Gastroesophageal sphincter (tissue), 4 donors: ENCODE measurements around the gene ITPKB. TPM values are rescaled to one million over a fixed set of nuclear protein-coding genes. Genes with fewer than 3 reads are reported as not detected.

Source experiments
- ATAC-seq: fragments of 150-250 bp; one replicate; pipeline ENCODE4 v1.9.1; 2016; ENCODE audit warnings: mild to moderate bottlenecking, moderate library complexity
- H3K27ac ChIP-seq, 4 donors: fragments of 200-600 bp; sonication (generic) in 3 of 4; 1 replicate in 3 of 4; 2 replicates in 1 of 4; pipeline ENCODE4 v1.5.1; 2016 to 2019
- H3K27me3 ChIP-seq: fragments of 200-600 bp; sonication (generic); one replicate; pipeline ENCODE4 v1.5.1; 2019
- H3K36me3 ChIP-seq, 2 donors: fragments of 200-600 bp; sonication (generic); one replicate each; pipeline ENCODE4 v1.5.1; 2019; ENCODE audit warnings: control low read depth in 1 of 2
- H3K4me1 ChIP-seq, 3 donors: fragments of 200-600 bp; sonication (generic); 1 replicate in 2 of 3; 2 replicates in 1 of 3; pipeline ENCODE4 v1.5.1; 2016 to 2019; ENCODE audit warnings: control low read depth in 2 of 3
- H3K4me3 ChIP-seq, 2 donors: fragments of 200-600 bp; sonication (generic); one replicate each; pipeline ENCODE4 v1.5.1; 2019; ENCODE audit warnings: mild to moderate bottlenecking in 1 of 2, moderate library complexity in 1 of 2
- H3K9me3 ChIP-seq, 3 donors: fragments of 200-600 bp; sonication (generic); one replicate each; pipeline ENCODE4 v1.5.1; 2017 to 2019; ENCODE audit warnings: control low read depth in 2 of 3
- EP300 ChIP-seq: sonication (generic); formaldehyde crosslinking; IDR thresholded peaks from one replicate; pipeline ENCODE4 v1.6.1; 2017; ENCODE audit warnings: antibody characterized with exemption, mild to moderate bottlenecking
- POLR2A ChIP-seq, 2 donors: fragments of 450-650 bp; IDR thresholded peaks; one replicate each; pipeline ENCODE4 v1.6.1; 2017; ENCODE audit warnings: antibody characterized with exemption in 2 of 2, mild to moderate bottlenecking in 2 of 2, moderate library complexity in 1 of 2
- POLR2AphosphoS5 ChIP-seq: sonication (generic); formaldehyde crosslinking; IDR thresholded peaks from one replicate; pipeline ENCODE4 v1.6.1; 2017; ENCODE audit warnings: antibody characterized with exemption
- WGBS, 2 donors: methylation state at CpG; one replicate each; pipeline ENCODE4 v1.1.5; 2018; ENCODE audit warnings: low coverage in 1 of 2; 5-methylcytosine and 5-hydroxymethylcytosine counted together
- total RNA-seq, 4 donors: library from RNA; depleted of rRNA; stranded (reverse); fragments of >200 nt; gene quantifications; one replicate each; pipeline ENCODE4 v1.1.0, GENCODE V29; 2016
- TF ChIP-seq, protein P1 (sequence below), 4 experiments: fragments of 200-600 bp in 2 of 4; fragments of 450-650 bp in 2 of 4; sonication (generic) in 1 of 4; IDR thresholded peaks; one replicate each; pipeline ENCODE4 v1.5.1; 2017 to 2019; ENCODE audit warnings: antibody characterized with exemption in 4 of 4, mild to moderate bottlenecking in 2 of 4, moderate library complexity in 2 of 4

Gene ITPKB
- total RNA-seq, 4 donors from 2014 or later = 75.0 to 184 (median 94.2) TPM

- Histone ChIP-seq H3K27me3 (no peaks in the 10 kb centered on the region), H3K27ac (peak overlapping the region; percentile 76 to 100 (median 92)), H3K4me1 (peaks cover 16 to 100% (median 52%) of the 10 kb centered on the region in 3 donors), H3K4me3 (no peak overlapping the region), H3K36me3 (no peaks in the 10 kb centered on the region), H3K9me3 (no peaks in the 10 kb centered on the region)
- TF ChIP-seq POLR2A (IDR thresholded peaks at IDR 0.05) = no peak
- TF ChIP-seq POLR2AphosphoS5 = no peak
- TF ChIP-seq, protein P1, sequence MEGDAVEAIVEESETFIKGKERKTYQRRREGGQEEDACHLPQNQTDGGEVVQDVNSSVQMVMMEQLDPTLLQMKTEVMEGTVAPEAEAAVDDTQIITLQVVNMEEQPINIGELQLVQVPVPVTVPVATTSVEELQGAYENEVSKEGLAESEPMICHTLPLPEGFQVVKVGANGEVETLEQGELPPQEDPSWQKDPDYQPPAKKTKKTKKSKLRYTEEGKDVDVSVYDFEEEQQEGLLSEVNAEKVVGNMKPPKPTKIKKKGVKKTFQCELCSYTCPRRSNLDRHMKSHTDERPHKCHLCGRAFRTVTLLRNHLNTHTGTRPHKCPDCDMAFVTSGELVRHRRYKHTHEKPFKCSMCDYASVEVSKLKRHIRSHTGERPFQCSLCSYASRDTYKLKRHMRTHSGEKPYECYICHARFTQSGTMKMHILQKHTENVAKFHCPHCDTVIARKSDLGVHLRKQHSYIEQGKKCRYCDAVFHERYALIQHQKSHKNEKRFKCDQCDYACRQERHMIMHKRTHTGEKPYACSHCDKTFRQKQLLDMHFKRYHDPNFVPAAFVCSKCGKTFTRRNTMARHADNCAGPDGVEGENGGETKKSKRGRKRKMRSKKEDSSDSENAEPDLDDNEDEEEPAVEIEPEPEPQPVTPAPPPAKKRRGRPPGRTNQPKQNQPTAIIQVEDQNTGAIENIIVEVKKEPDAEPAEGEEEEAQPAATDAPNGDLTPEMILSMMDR (IDR thresholded peaks at IDR 0.05) = no peak
- TF ChIP-seq EP300 = no peak
- no peak for ATAC-seq
- WGBS, 2 donors = 41 to 72% methylated on average over 2 to 6 of the region's 6 CpGs
Observed at GRCh38 chr1:226728448-226728847, 10.6 kb downstream of the ITPKB start.

DNA sequence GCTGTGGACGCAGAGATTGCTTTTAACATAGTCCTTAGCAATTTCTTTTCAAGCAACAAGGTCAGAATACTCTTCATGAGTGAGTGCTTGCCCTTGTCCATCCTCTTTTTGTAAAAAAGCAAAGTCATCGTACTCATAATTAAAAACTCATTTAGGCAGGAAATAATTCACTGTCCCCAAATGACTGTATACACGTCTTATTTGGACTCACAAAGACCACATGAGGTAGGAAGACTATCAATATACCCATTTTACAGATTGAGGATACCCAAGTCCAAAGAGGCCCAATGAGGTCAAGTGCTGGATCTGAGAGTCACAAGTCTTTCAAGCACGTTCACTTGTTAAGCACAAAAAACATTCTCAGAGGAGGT, 13.2 kb downstream of the ITPKB start:
- H3K27ac ChIP-seq = peak overlapping the region; percentile 76 to 100 (median 92)
- WGBS, 2 donors = 49 to 73% methylated on average over 4 of the region's 4 CpGs
- no peaks in the 10 kb centered on the region for H3K36me3 ChIP-seq
- H3K4me1 ChIP-seq = peaks cover 16 to 100% (median 63%) of the 10 kb centered on the region in 3 donors
- H3K9me3 ChIP-seq = no peaks in the 10 kb centered on the region
- H3K27me3 ChIP-seq = no peaks in the 10 kb centered on the region
- TF ChIP-seq POLR2AphosphoS5 = no peak
- TF ChIP-seq, protein P1 (IDR thresholded peaks at IDR 0.05) = no peak
- TF ChIP-seq EP300 = no peak
- no peak for TF ChIP-seq POLR2A (IDR thresholded peaks at IDR 0.05)
- no peak overlapping the region for H3K4me3 ChIP-seq
- no peak for ATAC-seq

- Histone ChIP-seq H3K27ac (peak overlapping the region; percentile 59 to 100 (median 92)), H3K27me3 (no peaks in the 10 kb centered on the region), H3K36me3 (no peaks in the 10 kb centered on the region), H3K4me1 (peaks cover 16 to 100% (median 55%) of the 10 kb centered on the region in 3 donors), H3K9me3 (no peaks in the 10 kb centered on the region), H3K4me3 (no peak overlapping the region)
- WGBS, 2 donors = 15 to 27% methylated on average over 10 to 12 of the region's 13 CpGs
- ATAC-seq = peak; percentile 71
- TF ChIP-seq POLR2AphosphoS5 = no peak
- TF ChIP-seq, protein P1 (IDR thresholded peaks at IDR 0.05) = no peak
- TF ChIP-seq EP300 = no peak
- no peak for TF ChIP-seq POLR2A (IDR thresholded peaks at IDR 0.05)
Observed at GRCh38 chr1:226723657-226724532, 15.2 kb downstream of the ITPKB start.

GRCh38 chr1:226722901-226723656, 16.0 kb downstream of the ITPKB start:
- peaks cover 16 to 100% (median 49%) of the 10 kb centered on the region in 3 donors for H3K4me1 ChIP-seq
- no peak overlapping the region for H3K4me3 ChIP-seq
- H3K27me3 ChIP-seq = no peaks in the 10 kb centered on the region
- H3K27ac ChIP-seq = peak overlapping the region; percentile 11 to 100 (median 92)
- WGBS, 2 donors = 42 to 44% methylated on average over 6 to 9 of the region's 14 CpGs
- TF ChIP-seq POLR2AphosphoS5 (no peak), POLR2A (IDR thresholded peaks at IDR 0.05) (no peak)
- TF ChIP-seq, protein P1 (IDR thresholded peaks at IDR 0.05) = no peak
- ATAC-seq = peak; percentile 8
- H3K36me3 ChIP-seq = no peaks in the 10 kb centered on the region
- H3K9me3 ChIP-seq = no peaks in the 10 kb centered on the region
